ENCODE results near the gene HES5.

HES5 gene

DNA sequence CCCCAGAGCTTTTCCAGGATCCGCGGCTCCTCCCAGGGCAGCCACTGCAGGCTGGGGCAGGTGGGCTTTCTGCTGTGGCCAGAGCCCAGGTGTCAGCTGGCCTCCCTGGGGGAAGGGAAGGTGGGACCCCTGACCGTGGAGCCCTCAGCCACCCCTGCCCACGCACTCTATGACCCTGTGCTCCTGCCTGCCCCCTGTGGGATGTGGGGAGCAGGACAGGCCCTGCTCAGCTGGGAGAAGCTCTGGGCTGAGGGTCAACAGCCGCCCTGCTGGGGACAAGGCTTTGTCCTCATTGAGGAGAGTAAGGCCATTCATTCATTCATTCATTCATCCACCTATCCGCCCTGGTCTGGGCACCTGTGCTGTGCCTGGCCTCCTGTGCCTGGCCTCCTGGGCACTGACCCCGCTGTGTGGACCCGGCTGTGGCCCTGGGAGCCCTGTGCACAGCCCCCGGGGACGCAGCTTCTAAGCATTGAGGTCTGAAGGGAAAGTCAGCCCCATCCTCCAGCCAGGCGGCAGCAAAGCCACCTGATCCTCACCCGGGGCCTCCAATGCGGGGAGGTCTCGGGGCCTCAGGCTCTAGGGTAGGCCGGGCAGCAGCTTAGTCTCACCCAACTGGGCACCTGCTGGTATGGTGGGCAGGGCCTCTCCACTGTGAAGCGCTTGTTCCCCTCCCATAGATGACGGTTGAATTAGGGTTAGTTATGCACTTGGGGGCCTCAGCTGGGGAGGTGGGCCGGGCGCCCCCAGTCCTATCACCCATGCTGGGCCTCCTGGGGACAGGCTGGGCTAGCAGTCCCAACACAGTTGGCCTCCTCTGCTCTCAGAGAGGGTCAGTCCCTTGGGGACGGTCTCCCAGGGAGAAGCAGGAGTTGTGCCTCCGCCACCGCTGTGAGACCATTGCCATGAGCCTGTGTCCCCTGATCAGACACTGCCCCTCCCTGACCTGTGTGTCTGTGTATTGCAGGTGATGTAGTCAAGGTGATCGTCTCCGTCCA is 32.1 kb upstream of the HES5 start:
- DNase-seq (ENCODE audit: low read depth): no peak
- TF ChIP-seq, protein P1, sequence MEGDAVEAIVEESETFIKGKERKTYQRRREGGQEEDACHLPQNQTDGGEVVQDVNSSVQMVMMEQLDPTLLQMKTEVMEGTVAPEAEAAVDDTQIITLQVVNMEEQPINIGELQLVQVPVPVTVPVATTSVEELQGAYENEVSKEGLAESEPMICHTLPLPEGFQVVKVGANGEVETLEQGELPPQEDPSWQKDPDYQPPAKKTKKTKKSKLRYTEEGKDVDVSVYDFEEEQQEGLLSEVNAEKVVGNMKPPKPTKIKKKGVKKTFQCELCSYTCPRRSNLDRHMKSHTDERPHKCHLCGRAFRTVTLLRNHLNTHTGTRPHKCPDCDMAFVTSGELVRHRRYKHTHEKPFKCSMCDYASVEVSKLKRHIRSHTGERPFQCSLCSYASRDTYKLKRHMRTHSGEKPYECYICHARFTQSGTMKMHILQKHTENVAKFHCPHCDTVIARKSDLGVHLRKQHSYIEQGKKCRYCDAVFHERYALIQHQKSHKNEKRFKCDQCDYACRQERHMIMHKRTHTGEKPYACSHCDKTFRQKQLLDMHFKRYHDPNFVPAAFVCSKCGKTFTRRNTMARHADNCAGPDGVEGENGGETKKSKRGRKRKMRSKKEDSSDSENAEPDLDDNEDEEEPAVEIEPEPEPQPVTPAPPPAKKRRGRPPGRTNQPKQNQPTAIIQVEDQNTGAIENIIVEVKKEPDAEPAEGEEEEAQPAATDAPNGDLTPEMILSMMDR (IDR thresholded peaks at IDR 0.05; ENCODE audit: low read depth, low read length): peak; percentile 45
- TF ChIP-seq POLR2A (IDR thresholded peaks at IDR 0.05; ENCODE audit: extremely low read depth, insufficient read length): no peak
- no peak for TF ChIP-seq MYC (IDR thresholded peaks at IDR 0.05; ENCODE audit: low read depth, low read length)
- TF ChIP-seq, protein P2, sequence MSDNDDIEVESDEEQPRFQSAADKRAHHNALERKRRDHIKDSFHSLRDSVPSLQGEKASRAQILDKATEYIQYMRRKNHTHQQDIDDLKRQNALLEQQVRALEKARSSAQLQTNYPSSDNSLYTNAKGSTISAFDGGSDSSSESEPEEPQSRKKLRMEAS (IDR thresholded peaks at IDR 0.05; ENCODE audit: low read depth, low read length): no peak

DNA sequence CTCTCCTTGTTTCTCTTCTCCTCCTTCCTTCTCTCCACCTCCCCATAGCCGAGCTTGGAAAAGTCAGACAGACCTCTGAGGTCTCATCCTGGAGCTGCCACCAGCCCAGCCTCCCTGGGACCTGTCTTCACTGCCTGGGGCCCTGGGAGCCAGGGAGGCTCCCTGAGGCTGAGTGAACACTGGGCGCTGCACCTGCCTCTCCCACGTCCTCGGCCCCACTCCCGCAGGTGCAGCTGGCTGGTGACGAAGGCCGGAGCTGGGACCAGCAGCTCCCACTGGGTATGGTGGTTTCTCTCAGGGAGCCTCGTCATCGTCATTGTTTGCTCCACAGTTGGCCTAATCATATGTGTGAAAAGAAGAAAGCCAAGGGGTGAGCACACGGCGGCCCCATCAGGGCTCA is 31.4 kb upstream of the HES5 start:
- DNase-seq (ENCODE audit: low read depth): no peak
- H3K4me3 ChIP-seq (ENCODE audit: low read depth, low read length): no peak overlapping the region
- TF ChIP-seq MYC (IDR thresholded peaks at IDR 0.05; ENCODE audit: low read depth, low read length) (no peak), POLR2A (IDR thresholded peaks at IDR 0.05; ENCODE audit: extremely low read depth, insufficient read length) (no peak)
- TF ChIP-seq, protein P2 (IDR thresholded peaks at IDR 0.05; ENCODE audit: low read depth, low read length): no peak
- TF ChIP-seq, protein P1 (IDR thresholded peaks at IDR 0.05; ENCODE audit: low read depth, low read length): no peak

More for the DNA sequence above, 32.1 kb upstream of the HES5 start:
- H3K4me3 ChIP-seq (ENCODE audit: low read depth, low read length): no peak overlapping the region

DNA sequence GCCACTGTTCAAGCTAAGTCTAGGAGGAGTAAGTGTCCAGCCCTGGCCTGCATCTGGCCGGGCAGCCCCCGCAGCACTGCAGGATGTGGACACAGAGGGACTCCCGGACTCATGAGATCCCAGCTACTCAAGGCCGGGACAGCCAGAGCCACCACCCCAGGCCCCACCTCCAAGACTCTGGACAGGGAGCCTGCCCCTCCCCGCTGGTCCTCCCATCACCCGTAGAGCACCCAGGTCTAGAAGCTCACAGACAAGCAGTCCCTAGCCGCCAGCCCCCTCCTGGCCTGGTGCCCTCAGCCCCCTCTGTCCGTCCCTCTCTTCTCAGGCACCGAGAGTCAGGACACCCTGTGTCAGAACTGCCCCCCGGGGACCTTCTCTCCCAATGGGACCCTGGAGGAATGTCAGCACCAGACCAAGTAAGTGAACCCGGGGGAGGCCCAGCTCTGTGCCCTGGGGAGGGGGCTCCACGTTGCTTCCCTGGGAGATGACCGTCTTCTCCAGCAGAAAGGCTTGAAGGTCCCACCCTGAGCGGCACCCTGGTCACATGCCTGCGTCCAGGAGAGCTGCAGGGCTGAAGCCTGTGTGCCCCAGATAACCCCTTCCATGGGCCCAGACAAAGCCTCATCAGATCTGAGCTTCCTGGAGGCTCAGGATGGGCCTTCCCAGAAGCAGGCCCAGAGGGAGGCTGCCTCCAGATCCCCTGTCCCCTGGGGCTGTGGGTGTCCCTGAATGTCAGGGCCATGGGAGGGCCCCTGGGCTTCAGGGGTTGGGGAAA is 30.4 kb upstream of the HES5 start:
- no peak for TF ChIP-seq MYC (IDR thresholded peaks at IDR 0.05; ENCODE audit: low read depth, low read length)
- TF ChIP-seq, protein P1 (IDR thresholded peaks at IDR 0.05; ENCODE audit: low read depth, low read length): no peak
- TF ChIP-seq, protein P2 (IDR thresholded peaks at IDR 0.05; ENCODE audit: low read depth, low read length): no peak
- no peak for TF ChIP-seq POLR2A (IDR thresholded peaks at IDR 0.05; ENCODE audit: extremely low read depth, insufficient read length)
- DNase-seq (ENCODE audit: low read depth): no peak
- no peak overlapping the region for H3K4me3 ChIP-seq (ENCODE audit: low read depth, low read length)

DNA sequence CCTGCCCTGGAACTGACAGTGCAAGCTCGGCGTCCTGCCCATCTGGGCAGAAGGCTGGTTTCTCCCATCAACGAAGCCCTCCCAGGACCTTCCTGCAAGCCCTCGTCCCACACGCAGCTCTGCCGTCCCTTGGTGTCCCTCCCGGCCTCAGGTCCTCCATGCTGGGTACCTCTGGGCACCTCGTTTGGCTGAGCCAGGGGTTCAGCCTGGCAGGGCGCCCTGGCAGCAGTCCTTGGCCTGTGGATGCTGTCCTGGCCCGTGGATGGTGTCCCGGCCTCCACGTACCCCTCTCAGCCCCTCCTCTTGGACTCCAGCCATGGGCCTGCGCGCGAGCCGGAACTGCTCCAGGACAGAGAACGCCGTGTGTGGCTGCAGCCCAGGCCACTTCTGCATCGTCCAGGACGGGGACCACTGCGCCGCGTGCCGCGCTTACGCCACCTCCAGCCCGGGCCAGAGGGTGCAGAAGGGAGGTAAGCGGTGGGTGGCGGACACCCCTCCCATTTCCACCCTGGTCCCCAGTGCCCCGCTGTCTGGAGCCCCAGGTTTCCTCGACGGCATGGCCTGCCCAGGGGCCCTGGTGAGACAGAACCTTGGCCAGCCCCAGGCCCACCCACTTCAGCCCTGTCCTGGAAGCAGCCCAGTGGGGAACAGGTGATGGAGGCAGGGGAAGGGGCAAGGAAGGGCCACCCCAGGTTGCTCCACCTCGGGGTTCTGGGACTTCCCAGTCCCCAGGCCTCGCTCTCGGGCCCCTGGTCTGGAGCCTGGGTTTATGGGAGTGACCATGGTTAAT is 29.6 kb upstream of the HES5 start:
- no peak for DNase-seq (ENCODE audit: low read depth)
- H3K4me3 ChIP-seq (ENCODE audit: low read depth, low read length): no peak overlapping the region
- TF ChIP-seq POLR2A (IDR thresholded peaks at IDR 0.05; ENCODE audit: extremely low read depth, insufficient read length) (no peak), MYC (IDR thresholded peaks at IDR 0.05; ENCODE audit: low read depth, low read length) (no peak)
- TF ChIP-seq, protein P1 (IDR thresholded peaks at IDR 0.05; ENCODE audit: low read depth, low read length): no peak
- TF ChIP-seq, protein P2 (IDR thresholded peaks at IDR 0.05; ENCODE audit: low read depth, low read length): no peak

DNA sequence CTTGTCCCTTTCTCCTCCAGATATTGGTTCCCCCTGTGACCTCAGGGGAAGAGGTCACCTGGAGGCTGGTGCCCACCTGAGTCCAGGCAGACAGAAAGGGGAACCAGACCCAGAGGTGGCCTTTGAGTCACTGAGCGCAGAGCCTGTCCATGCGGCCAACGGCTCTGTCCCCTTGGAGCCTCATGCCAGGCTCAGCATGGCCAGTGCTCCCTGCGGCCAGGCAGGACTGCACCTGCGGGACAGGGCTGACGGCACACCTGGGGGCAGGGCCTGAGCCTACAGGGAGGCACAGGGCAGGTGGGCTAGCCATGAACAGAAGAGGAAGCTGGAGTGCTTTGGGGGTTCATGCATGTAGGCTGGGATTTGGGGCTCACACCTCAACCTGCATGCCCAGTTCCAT is 28.8 kb upstream of the HES5 start:
- no peak overlapping the region for H3K4me3 ChIP-seq (ENCODE audit: low read depth, low read length)
- no peak for TF ChIP-seq POLR2A (IDR thresholded peaks at IDR 0.05; ENCODE audit: extremely low read depth, insufficient read length)
- TF ChIP-seq, protein P2 (IDR thresholded peaks at IDR 0.05; ENCODE audit: low read depth, low read length): no peak
- no peak for TF ChIP-seq MYC (IDR thresholded peaks at IDR 0.05; ENCODE audit: low read depth, low read length)
- TF ChIP-seq, protein P1 (IDR thresholded peaks at IDR 0.05; ENCODE audit: low read depth, low read length): no peak
- DNase-seq (ENCODE audit: low read depth): no peak
